HTERT RPE-1 (cell line): ENCODE measurements around the gene TREH.
"Not testable (repeated sequence)": the region's sequence is repeated elsewhere in the genome, so short reads cannot be mapped to it uniquely, and the experiment has no call there.

ENCODE experiments used
- in situ Hi-C: fragments of 300-500 bp; cut with MboI; formaldehyde crosslinking; loops from 4 replicates; pipeline ENCODE4 v1.14.3; 2020; ENCODE audit warnings: low sequenced_read_pairs

TREH gene

GRCh38 chr11:118679483-118679882 is at the start of gene TREH:
Gene TREH, minus strand, starts transcription at chr11:118679650. Its CDS starts 23 bp downstream, at chr11:118679627.
- in situ Hi-C loops, result loop anchor here (25.0 kb wide), 1 partner anchor 283 kb away; the partner anchor contains the start of genes FOXR1 and UPK2

GRCh38 chr11:118728112-118728511 is 48.7 kb upstream of the TREH start:
- in situ Hi-C loops, result not testable (repeated sequence)

GRCh38 chr11:118727721-118728066 is 48.2 kb upstream of the TREH start:
- in situ Hi-C loops, result not testable (repeated sequence)

- in situ Hi-C loops, result not testable (repeated sequence)
Observed at GRCh38 chr11:118727001-118727720, 47.7 kb upstream of the TREH start.

DNA sequence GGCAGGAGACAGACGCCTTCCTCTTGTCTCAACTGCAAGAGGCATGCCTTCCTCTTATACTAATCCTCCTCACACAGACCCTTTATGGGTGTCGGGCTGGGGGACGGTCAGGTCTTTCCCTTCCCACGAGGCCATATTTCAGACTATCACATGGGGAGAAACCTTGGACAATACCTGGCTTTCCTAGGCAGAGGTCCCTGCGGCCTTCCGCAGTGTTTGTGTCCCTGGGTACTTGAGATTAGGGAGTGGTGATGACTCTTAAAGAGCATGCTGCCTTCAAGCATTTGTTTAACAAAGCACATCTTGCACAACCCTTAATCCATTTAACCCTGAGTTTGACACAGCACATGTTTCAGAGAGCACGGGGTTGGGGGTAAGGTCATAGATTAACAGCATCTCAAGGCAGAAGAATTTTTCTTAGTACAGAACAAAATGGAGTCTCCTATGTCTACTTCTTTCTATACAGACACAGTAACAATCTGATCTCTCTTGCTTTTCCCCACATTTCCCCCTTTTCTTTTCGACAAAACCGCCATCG is 42.1 kb upstream of the TREH start:
- in situ Hi-C loops, result not testable (repeated sequence)

DNA sequence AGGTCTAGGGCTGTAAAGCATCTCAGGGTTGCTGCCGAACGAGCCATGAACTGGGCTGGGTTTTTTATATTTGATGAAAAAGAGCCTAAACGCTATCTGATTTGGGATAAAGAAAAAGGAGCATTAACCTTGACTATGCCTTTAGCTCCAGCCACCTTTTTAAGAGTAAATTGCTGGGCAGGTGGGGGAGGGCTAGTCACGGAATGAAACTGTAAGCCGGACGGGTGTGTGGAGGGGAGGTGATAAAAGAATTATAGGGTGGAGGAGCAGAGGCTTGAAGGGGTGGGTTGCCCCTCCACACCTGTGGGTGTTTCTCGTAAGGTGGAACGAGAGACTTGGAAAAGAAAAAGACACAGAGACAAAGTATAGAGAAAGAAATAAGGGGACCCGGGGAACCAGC is 41.3 kb upstream of the TREH start:
- in situ Hi-C loops, result not testable (repeated sequence)

DNA sequence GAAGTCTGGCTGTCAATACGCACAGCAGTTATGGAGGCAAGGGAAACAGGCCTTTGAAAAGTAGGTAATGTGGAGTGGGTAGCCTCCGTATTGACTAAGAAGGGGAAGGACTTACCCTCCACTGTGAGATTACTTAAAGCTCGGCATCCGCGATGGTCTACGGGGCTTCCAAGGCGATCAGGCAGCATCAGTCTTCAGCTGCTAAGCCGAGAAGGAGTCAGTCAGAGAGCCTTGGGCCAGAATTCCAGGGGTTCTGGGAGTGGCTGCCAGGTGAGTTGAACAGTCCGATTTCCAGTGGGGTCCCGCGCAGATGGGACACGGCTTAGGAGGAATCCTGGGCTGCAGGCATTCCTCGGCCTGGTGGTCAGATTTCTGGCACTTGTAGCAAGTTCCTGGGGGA is 40.6 kb upstream of the TREH start:
- in situ Hi-C loops, result not testable (repeated sequence)

GRCh38 chr11:118718562-118718961 is 39.1 kb upstream of the TREH start:
- in situ Hi-C loops, result not testable (repeated sequence)

DNA sequence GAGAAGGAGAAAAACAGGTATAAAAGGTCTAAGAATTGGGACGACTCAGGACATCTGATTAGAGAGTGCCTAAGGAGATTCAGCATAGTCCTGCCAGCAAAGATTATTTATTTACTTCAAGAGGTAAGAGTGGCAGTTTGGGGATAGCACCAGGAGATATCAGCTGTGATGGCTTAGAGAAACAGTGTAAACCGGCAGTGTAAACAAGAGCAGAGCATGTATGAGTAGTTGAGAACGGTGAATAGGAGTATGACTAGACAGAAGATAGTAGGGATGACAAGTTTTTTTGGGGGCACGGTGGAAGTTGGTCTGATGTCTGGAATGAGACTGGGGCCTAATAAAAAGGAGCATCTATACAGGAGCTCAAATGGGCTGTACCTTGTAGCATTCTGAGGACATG is 38.3 kb upstream of the TREH start:
- in situ Hi-C loops, result not testable (repeated sequence)

GRCh38 chr11:118717221-118717620 is 37.8 kb upstream of the TREH start:
- in situ Hi-C loops, result not testable (repeated sequence)

DNA sequence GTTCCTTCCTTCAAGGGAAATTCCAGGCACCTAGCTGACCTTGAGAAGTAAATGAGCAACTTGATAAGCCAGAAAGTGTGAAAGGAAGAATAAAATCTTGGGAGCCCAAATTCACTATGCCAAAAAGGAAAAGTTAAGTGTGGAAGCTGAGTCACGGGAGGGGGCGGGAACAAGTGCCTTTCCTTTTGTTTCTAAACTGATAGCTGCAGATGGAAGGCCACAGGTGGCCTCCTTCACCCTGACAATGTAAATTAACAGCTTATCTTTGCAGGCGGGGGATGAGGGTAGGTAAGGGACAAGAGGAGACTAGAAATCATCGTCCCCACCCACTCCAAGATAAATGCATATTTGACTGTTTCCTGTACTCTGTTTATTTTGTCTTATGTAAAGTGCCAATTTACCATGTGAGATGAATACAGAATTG is 36.4 kb upstream of the TREH start:
- in situ Hi-C loops, result no loop called here

GRCh38 chr11:118715245-118715831 is 35.9 kb upstream of the TREH start:
- in situ Hi-C loops, result no loop called here

- in situ Hi-C loops, result no loop called here
Observed at GRCh38 chr11:118714816-118715215, 35.4 kb upstream of the TREH start.

DNA sequence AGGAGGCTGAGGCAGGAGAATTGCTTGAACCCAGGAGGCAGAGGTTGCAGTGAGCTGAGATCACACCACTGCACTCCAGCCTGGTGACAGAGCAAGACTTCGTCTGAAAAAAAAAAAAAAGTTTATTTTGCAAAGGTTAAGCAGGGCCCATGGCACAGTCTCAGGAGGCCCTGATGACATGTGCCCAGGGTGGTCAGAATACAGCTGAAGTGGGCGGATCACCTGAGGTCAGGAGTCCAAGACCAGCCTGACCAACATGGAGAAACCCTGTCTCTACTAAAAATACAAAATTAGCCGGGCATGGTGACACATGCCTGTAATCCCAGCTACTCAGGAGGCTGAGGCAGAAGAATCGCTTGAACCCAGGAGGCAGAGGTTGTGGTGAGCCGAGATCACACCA is 35.0 kb upstream of the TREH start:
- in situ Hi-C loops, result not testable (repeated sequence)

GRCh38 chr11:118708296-118708695 is 28.8 kb upstream of the TREH start:
- in situ Hi-C loops, result no loop called here

GRCh38 chr11:118706546-118706825 is 27.0 kb upstream of the TREH start:
- in situ Hi-C loops, result no loop called here

DNA sequence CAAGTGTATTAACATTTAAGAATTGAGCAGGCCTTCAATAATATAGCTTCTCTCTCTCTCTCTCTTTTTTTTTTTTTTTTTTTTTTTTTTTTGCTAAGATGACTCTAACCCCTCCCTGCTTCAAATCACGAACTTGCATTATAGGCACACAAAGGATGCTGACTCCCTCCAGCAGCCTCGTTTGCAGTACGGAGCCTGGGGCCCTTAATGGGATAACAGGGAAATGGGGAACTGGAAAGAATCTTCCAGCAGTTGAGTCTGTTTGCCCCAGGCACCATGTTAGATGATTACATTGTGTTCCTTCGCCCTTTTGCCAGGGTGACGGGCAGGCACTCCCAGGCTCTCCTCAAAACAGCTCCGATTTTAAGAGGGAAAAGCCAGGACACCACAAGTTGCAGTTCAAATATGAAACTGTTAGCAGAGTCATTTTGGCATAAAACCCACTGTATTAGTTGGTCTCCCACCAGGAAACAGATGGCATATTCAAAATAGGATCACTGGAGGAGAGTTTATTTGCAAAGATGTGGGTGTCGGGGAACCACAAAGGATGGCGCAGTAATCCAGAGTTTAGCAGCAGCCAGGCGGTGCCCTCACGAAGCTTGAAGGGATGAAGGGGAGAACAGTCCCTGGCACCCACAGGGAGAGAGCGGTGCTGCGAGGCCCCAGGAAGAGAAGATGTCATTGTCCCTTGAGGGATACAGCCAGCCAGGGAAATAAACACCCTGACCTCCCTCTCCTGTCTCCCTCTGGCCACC is 26.5 kb upstream of the TREH start:
- in situ Hi-C loops, result no loop called here

- in situ Hi-C loops, result no loop called here
Observed at GRCh38 chr11:118705111-118705741, 25.8 kb upstream of the TREH start.

- in situ Hi-C loops, result no loop called here
Observed at GRCh38 chr11:118703563-118704106, 24.2 kb upstream of the TREH start.

GRCh38 chr11:118699506-118700220 is 20.2 kb upstream of the TREH start:
- in situ Hi-C loops, result loop anchor here (25.0 kb wide), 1 partner anchor 263 kb away; the partner anchor contains the start of genes FOXR1 and UPK2
